Right kidney (tissue), 1 donor: ENCODE data around the gene C1QTNF12.
A peak's percentile ranks its signal among the peaks of the same experiment; 100 is the strongest.

Experiments
- DNase-seq: peaks from one replicate; pipeline ENCODE4 v3.0.0-alpha.2; 2016

Gene C1QTNF12

DNA sequence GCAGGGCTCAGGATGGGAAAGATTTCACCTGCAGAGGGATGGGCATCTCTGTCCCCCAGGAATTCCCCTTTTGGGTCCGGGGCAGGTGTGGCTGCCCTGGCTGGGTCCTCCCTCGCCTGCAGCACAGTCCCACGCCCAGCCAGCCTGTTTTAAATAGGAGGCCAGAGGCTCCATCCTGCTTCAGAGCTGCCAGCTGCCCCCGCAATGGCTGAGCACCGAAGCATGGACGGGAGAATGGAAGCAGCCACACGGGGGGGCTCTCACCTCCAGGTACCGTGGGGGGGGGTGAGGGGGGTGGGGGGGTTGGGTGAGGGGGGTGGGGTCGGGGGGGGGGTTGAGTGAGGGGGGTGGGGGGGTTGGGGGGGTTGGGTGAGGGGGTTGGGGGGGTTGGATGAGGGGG, 37.3 kb upstream of the C1QTNF12 start:
- DNase-seq = no peak

- no peak for DNase-seq
These were observed 36.5 kb upstream of the C1QTNF12 start for GRCh38 chr1:1282998-1283397.

GRCh38 chr1:1281533-1282321, 35.2 kb upstream of the C1QTNF12 start:
- no peak for DNase-seq

DNA sequence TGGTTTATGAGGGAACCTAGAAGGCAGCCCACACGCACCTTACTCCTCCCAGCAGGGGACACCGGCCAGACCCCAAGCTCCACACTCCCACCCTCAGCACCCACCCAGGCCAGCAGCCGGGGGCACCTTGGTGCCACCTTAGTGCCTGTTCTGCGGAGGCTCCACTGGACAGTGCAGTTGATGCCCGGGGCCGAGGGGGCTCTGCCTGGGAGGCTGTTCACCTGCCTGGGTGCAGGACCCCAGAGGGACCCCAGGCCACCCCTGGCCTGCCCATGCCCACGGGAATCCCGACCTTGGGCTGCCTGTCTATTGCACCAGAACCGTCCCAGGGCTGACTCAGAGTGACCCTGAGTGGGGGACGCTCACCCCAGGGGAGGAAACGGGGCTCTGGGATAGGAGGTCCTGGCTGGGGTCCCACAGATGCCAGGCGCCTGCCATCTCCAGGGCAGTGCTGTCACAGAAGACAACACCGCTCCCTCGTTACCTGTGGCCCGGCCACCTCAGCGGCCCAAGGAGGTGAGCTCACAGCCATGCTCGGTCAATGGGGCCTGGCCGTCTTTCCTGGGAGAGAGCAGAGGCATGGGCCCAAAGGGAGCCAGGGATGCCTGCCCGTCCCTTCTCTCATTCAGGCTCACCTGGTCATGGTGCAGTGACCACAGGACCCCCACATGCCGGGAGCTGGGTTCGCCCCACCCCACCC, 34.4 kb upstream of the C1QTNF12 start:
- no peak for DNase-seq

DNA sequence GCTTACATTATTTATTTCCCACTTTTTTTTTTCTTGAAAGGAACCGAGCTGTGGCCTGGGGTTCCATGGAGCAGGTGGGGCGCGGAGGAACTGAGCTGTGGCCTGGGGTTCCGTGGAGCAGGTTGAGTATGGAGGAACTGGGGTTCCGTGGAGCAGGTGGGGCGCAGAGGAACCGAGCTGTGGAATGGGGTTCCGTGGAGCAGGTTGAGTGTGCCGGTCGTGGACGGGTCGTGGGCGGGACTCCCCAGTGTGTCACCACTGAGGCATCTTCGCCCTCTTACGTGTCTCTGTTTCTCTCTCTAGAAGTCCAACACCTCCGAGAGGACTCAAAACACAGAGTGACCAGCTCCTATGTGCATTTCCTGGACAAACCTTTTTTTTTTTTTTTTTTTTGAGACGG, 32.5 kb upstream of the C1QTNF12 start:
- DNase-seq = no peak

DNA sequence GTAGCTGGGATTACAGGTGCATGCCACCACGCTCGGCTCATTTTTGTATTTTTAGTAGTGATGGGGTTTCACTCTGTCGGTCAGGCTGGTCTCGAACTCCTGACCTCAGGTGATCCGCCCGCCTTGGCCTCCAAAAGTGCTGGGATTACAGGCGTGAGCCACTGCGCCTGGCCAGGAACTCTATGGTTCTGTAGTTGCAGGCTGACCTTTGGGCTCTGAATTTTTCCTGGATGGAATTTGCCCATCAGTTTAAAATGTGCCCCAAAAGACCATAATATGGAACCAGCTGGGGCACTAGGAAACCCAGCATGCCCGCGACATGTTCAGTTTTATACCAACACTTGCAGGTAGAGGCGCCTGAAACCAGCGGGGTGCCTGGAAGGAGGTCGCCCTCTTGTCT, 32.1 kb upstream of the C1QTNF12 start:
- DNase-seq = no peak

DNA sequence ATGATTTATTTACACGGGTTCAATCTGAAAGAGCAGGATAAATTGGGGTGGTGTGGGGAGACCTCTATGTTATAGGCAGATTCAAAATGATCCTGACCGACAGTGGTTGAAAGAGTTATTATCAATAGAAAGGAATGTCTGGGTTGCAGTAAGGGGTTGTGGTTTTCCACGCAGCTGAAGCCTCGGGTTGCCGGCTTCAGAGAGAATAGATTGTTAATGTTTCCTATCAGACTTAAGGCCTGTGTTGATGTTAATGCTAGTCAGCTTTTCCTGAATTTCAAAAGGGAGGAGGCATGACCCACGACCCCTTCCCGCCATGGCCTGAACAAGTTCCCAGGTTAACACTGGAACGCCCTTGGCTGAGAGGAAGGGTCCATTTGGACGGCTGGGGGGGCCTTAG, 29.3 kb upstream of the C1QTNF12 start:
- no peak for DNase-seq

GRCh38 chr1:1274931-1275431, 28.5 kb upstream of the C1QTNF12 start:
- DNase-seq = no peak

DNA sequence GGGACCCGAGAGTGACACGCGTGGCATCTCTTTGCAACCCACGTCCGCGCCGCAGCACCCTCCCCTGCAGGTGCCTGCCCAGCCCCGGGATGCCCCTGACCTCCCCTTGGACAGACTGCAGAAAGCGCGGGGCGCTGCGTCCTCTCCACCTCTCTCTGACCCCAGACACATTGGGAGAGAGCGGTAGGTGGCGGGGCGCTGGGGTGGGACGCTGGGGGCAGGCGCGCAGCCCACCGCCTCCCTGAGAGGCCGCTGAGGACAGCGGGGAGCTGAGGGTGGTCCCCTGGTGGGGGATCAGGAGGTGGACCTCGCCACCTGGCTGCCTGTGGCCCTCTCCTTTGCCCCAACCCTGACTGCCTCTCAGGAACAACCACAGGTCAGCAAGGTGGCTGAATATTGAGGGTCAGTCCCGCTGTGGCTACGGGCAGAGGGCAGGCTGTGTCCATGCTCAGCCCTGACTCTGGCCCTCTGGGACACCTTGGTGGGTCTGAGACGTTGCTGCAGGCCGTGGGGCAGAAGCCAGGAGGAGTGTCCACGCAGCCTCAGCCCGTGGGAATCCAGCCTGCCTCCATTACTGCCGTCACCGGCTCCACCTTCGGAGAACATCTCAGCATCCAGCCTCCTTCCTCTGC, 27.9 kb upstream of the C1QTNF12 start:
- no peak for DNase-seq

DNA sequence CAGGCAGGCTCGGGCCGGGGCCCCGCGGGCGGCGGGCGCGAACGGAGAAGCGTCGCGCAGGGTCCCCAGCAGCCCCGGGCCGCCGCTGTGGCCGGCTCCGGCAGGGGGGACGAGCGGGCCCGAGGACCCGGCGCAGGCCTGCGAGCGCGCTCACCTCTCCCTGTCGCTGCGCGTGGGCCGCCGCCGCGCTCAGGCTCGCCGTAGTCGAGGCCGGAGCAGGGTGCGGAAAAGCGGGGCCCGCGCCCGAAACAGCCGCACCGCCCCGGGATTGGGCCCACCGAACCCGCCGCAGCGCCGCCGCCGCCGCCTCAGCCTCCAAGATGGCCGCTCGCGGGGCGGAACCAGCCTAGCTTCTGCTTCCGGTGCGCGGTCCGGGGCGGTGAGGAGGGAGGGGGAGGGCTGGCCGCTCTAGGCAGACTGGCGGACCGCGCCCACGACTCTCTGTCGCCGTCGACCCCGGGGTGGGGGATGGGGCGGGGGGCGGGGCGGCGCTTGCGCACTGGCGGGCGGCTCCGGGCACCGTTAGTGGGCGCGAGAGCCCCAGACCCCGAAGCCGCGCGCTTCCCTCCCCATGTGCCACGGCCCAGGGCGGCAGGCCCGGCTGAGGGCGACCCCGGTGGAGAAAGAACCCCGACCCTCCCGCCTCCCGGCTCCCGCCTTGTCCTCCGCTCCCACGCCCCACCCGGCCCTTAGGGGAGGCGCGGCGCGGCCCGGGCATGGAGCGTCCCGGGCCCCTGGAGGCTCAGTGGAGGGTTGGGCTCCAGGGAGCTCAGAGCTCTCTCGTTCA, 27.2 kb upstream of the C1QTNF12 start, which contains the start of gene UBE2J2:
UBE2J2 (minus strand) TSS at position 343 of the 787 bp plus-strand sequence. CDS start 5,862 bp downstream, outside the sequence.
- peak; percentile 79 for DNase-seq

- DNase-seq = no peak
These were observed 26.6 kb upstream of the C1QTNF12 start for GRCh38 chr1:1273209-1273511.

- DNase-seq = no peak
These were observed 26.1 kb upstream of the C1QTNF12 start for GRCh38 chr1:1272341-1273208.

DNA sequence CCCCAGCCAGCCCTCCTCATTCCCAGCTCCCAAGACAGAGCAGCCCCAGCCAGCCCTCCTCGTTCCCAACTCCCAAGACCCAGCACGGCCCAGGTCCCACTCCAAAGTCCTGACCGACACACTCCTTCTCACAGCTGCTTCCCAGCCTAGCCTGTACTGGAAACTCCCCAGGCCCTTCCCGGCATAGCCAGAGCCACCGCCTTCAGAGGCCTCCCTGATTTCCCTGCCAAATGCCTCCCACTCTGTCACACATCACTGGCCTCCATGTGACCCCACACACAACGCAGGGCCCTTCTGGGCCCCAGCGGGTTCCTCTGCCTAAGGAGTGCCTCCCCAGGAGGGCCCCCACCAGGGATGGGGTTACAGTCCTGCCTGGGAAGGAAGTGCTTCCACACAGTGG, 24.3 kb upstream of the C1QTNF12 start:
- DNase-seq = no peak

GRCh38 chr1:1268284-1268682, 21.8 kb upstream of the C1QTNF12 start:
- no peak for DNase-seq

- DNase-seq = no peak
These were observed 21.2 kb upstream of the C1QTNF12 start for GRCh38 chr1:1267488-1268283.

DNA sequence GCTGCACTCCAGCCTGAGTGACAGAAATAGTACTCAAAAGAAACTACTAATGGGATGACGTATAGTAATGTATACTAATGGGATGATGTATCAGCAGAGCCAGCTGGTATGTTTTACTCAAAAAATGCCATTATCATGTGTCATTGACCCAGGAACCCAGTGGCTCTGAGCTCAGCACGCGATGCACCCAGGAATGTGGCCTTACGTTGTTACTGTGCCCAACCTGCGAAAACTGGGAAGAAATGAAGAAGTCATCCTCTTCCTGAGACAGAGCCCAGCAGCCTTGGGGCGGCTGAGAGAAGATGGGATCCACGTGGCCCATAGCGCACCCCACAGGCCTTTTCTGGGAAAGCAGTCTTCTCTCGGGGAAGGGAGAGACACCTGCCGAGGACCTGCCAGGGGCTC, 18.3 kb upstream of the C1QTNF12 start:
- DNase-seq = no peak

DNA sequence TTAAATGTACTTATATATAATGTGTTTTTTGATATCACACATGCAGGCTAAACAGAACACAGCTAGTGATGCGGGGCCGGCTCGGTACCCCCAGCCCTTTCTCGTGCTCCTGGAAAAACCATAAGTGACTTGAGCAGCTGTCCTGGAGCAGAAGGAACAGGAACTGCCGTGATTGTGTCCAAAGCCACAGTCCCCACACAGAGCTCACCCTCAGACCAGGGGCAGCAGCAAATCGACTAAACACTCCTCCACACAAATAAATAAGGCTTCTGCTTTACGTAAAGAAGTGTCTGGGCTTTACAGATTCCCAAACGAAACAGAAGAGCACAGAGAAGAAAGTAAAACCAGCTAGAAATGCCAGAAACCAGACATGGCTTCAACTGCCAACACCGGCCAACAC, 17.5 kb upstream of the C1QTNF12 start:
- no peak for DNase-seq

GRCh38 chr1:1262758-1263157, 16.2 kb upstream of the C1QTNF12 start:
- no peak for DNase-seq

- no peak for DNase-seq
These were observed 15.5 kb upstream of the C1QTNF12 start for GRCh38 chr1:1262071-1262470.

DNA sequence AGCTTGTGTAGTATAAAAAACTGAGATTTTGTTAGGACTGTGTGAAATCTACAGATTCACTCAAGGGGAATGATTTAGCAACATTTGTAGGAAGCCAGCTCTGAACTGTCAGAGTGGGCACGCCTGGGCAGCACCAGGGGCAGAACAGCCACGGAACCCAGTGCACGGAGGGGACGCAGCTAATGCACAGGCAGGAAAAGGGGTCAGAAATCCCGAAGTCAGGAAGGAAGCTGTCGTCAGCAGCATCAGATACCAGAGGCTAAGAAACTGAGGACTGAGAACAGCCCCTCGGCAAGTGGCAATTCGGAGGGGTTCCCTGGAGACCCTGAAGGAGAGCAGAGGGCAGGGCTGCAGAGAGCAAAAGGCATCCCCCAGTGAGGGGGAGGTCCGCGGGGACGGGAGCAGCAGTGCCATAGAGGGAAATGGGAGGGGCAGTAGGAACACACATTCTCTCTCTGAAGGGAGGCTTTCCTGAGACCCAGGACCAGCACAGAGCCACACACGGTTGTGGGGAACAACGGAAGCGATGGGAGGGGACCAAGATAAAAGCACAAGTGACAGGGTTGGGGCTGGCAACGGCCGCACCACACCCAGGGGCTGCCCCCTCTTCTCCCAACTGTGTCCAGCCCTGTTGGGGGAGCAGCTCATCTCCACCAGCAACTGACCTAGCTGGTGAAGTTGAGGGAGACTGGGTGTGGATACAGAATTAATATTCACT, 14.5 kb upstream of the C1QTNF12 start:
- DNase-seq = no peak
